ENCODE data around the gene GOLGA8T.
"Not testable (repeated sequence)": the region's sequence is repeated elsewhere in the genome, so short reads cannot be mapped to it uniquely, and the experiment has no call there.

GOLGA8T gene, protein sequence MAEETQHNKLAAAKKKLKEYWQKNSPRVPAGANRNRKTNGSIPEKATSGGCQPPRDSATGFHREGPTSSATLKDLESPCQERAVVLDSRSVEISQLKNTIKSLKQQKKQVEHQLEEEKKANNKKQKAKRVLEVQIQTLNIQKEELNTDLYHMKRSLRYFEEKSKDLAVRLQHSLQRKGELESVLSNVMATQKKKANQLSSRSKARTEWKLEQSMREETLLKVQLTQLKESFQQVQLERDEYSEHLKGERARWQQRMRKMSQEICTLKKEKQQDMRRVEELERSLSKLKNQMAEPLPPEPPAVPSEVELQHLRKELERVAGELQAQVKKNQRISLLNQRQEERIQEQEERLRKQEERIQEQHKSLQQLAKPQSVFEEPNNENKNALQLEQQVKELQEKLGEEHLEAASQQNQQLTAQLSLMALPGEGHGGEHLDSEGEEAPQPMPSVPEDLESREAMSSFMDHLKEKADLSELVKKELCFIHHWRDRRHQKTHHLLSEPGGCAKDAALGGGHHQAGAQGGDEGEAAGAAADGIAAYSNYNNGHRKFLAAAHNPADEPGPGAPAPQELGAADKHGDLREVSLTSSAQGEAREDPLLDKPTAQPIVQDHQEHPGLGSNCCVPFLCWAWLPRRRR

DNA sequence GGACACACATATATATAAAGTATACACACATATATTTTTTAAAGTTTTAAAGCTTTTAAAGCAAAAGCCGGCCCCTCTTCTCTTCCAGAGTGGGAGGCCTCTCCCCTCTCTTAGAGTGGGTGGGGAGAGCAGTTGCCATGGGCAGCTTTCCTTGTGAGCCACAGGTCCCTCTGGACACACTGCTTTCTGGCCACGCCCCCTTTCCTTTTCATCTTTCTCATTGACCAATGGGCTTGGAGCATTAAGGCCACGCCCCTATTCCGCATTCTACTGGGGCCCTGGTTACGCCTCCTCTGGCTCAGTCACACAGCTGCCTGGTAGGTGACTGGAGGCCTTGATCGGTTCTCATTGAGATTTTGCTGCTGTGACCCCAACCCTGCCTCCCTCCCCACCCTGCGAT, at the start of gene GOLGA8T:
TSS of gene GOLGA8T (plus strand) at position 301 of the 400 bp plus-strand sequence. CDS start at position 399, 98 bp downstream.
- not testable (repeated sequence) for H3K27ac ChIP-seq

DNA sequence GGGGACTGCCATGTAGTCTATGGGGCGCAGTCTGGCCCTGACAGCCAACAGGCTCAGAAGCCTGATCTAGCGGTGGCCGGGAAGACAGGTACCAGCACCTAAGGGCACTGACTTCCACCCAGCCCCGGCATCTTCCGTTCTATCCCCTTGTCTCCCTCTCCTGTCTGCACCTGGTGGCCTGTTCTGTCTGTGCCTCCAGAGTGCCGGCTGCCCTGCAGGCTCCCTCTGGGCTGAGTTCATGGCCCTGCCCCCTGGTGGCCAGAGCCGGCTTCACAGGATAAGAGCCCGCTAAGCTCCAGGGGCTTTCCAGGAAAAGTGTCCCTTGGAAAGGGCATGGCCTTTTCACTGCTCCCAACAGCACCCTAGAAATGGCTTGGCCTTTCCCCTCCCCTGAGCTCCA, 37.0 kb upstream of the GOLGA8T start:
- H3K27ac ChIP-seq, result not testable (repeated sequence)

DNA sequence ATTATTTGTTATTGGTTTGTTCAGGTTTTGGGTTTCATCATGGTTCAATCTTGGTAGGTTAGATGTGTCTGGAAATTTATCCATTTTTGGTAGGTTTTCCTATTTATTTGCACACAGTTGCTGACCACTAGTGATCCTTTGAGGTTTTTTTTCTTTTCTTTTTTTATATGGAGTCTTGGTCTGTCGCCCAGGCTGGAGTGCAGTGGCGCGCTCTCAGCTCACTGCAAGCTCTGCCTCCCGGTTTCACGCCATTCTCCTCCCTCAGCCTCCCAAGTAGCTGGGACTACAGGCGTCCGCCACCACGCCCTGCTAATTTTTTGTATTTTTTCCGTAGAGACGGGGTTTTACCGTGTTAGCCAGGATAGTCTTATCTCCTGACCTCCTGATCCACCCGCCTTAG, 32.0 kb upstream of the GOLGA8T start:
- H3K27ac ChIP-seq, result not testable (repeated sequence)

DNA sequence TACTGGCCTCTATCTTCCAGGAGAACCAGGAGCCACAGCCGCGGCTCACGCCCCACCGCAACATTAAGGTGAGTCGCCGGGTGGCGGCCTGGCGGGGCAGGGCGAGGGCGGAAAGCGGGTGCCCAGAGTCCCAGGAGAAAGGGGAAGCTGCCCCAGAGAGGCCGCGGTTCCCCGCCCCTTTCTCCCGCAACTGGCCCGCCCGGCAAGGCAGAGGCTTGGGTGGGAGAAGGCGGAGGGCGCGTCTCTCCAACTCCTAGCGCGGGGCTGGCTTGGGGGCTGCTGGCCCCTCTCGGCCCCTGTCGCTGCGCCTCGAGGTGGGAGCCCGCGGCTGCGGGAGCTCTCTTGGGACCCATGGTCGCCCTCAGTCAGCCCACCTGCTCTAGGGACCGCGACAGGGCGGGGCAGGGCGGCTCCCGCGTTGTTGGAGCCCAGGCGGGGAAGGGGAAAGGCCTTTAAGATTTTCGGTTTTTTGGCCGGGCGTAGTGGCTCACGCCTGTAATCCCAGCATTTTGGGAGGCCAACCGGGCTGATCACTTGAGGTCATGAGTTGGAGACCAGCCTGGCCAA, 30.8 kb upstream of the GOLGA8T start:
- not testable (repeated sequence) for H3K27ac ChIP-seq

DNA sequence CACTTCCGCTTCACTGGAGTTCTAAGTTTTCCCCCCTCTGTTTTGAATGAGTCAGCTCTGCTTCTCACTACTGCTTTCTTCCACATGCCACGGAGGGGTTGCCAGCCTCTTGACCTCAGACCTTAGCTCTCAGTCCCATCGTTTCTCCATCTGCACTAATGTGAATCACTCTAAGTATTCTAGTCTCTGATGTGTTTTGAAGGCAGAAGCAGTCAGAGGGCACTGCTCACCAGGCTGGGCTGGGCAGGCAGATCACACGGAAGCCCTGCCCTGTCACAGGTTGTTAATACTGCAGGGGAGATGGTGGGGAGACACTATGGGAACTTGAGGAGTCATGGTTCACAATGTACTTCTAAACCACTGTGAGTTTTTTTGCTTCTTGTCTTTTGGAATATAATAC, 24.3 kb upstream of the GOLGA8T start:
- not testable (repeated sequence) for H3K27ac ChIP-seq

DNA sequence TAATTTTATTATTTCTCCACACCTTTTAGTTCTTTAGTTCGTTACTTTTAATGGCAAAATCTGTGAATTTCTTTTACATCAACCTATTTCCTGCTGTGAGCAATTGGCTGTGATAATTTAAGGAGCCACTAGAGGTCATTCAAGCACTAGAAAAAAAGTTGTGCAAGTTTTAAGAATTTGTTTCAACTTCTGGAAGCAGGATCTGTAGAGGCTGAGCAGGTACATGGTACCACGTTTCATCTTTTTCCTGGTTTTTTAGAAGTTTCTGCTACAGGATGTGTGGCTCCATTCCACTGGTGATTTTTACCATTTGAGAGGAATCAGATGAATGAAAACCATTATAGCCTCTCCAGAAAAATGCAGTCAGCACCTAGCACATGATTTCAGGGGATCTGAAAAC, 4.8 kb upstream of the GOLGA8T start:
- not testable (repeated sequence) for H3K27ac ChIP-seq
- TF ChIP-seq, protein P1, sequence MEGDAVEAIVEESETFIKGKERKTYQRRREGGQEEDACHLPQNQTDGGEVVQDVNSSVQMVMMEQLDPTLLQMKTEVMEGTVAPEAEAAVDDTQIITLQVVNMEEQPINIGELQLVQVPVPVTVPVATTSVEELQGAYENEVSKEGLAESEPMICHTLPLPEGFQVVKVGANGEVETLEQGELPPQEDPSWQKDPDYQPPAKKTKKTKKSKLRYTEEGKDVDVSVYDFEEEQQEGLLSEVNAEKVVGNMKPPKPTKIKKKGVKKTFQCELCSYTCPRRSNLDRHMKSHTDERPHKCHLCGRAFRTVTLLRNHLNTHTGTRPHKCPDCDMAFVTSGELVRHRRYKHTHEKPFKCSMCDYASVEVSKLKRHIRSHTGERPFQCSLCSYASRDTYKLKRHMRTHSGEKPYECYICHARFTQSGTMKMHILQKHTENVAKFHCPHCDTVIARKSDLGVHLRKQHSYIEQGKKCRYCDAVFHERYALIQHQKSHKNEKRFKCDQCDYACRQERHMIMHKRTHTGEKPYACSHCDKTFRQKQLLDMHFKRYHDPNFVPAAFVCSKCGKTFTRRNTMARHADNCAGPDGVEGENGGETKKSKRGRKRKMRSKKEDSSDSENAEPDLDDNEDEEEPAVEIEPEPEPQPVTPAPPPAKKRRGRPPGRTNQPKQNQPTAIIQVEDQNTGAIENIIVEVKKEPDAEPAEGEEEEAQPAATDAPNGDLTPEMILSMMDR (conservative IDR thresholded peaks at IDR 0.05), result peak; percentile 9; the same call in 1 of the 2 replicates

DNA sequence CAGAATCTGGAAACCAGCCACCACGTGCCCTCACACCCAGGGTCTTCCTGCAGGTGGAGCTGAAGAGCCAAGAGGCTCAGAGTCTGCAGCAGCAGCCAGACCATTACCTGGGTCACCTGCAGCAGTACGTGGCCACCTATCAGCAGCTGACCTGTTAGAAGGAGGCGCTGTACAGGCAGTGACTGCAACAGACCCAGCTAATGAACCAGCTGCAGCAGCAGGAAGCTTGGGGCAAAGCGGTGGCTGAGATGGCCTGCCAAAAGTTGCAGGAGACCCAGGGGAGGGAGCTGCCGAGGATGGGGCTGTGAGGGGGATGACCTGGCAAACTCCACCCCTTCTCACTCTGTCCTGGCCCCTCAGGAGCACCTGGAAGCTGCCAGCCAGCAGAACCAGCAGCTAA, 8.4 kb downstream of the GOLGA8T start:
- TF ChIP-seq, protein P1 (conservative IDR thresholded peaks at IDR 0.05), result peak; percentile 19
- not testable (repeated sequence) for H3K27ac ChIP-seq

DNA sequence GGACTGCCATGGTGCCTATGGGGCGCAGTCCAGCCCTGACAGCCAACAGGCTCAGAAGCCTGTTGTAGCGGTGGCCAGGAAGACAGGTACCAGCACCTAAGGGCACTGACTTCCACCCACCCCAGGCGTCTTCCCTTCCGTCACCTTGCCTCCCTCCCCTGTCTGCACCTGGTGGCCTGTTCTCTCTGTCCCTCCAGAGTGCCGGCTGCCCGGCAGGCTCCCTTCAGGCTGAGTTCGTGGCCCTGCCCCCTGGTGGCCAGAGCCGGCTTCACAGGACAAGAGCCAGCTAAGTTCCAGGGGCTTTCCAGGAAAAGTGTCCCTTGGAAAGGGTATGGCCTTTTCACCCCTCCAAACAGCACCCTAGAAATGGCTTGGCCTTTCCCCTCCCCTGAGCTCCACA, 15.0 kb downstream of the GOLGA8T start:
- H3K27ac ChIP-seq, result not testable (repeated sequence)

DNA sequence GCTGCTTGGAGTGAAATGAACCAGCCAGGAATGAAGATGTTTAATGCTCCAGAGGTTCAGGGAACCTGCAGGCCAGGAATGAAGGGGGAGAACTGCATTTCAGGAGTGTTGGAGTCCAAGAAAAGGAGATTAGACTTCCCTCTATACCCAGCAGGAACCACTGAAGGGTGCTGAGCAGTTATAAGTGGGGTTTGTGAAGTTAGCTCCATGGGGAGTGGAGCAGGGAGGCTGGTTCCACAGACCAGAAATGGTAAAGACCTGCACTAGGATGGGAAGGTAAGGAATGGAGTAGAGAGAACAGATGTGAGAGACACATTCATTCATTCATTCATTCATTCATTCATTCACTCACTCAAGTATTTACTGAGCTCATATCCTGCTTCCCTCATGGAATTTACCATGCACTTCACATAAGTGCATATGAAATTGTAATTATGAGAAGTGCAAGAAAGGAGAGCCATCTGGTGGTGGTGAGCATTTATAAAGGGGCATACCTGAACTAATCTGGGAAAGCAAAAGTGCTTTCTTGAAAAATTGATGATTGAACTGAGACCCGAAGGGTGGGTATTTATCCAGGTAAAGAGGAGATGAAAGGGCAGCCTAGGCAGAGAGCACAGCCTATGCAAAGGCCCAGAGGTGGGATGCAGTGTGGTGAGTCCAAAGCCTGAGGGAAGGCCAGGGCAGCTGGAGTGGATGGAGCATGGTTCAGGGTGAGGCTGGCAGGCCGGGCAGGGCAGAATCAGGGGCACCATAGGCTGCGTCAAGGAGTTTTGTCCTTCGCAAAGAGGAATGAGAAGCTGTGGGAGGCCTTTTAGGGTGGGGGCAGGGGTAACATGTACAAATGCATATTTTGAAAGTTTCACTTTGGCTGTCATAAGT, 27.9 kb downstream of the GOLGA8T start:
- TF ChIP-seq, protein P1 (conservative IDR thresholded peaks at IDR 0.05), result 0 out of 2 replicates have a peak, but pooled peaks have one; percentile 5

DNA sequence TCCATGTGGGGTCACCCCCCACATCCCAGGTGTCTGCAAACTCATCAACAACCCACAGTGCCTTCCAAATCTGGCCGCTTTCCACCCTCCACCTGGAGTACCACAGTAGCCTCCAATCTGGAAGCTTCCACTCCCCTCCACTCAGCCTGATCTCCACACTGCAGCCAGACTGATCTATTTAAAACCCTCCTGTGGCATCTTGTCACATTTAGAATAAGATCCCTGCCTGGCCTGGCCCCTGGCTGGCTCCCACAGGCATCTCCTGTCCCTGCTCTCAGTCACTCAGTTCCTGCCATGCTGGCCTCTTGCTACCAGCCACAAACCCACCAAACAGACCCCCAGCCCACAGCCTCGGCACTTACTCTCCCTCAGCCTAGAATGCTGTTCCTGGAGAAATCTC, 28.9 kb downstream of the GOLGA8T start:
- not testable (repeated sequence) for H3K27ac ChIP-seq

More for the DNA sequence above, 27.9 kb downstream of the GOLGA8T start:
- H3K27ac ChIP-seq, result not testable (repeated sequence)

DNA sequence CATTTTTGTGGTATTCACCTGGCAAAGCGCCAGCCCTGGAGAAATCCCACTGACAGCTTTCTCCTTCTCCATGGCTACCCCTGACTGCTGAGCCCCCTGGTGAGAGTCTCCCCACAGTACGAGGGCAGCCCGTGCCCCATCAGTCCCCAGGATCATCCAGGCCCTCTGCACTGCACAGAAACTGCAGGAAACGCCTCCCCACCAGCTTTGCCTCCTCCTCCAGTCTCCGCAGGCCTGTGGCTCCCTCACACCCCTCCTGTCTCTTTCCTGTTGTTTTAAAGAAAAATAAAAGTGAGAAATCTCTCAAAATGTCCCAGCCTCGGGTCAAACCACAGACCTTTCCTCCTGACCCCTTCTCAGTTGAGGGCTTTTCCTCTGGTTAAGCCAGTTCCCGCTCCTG, 29.4 kb downstream of the GOLGA8T start:
- not testable (repeated sequence) for H3K27ac ChIP-seq

DNA sequence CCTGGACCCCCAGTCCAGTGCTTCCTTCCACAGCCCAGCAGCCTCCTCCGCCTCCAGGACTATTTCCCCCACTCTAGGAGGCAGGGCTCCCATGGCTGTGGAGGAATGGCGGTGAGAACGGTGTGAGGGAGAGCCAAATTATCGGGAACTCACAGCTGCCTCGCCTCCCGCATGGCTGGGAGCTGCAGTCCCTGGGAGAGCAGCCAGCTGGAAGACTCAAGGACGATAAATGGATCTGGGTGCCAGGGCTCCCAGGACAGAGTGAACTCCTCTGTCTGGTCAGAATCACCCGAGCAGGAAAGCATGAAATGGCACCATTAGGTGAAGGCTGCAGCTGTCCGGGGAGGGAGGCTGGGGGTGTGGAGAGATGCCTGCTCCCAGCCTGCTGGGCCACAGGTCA, 32.6 kb downstream of the GOLGA8T start:
- H3K27ac ChIP-seq, result not testable (repeated sequence)

DNA sequence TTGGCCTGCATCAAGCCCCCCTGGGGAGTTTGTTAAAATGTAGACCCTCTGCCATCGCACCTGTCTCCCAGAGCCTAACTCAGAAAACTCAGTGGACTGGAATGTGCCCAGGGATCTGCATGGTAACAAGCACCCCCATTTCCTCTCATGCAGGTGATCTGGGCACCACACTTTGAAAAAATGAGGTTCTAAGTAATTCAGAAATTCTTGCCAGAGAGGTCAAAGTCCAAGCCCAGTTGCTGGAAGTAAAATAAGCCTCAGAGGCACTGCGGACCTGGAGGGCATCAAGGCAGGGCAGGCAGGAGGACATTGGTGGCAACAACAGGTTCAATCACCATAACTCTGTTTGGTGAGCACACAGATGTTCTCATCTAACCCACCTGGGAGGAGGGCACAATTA, 33.0 kb downstream of the GOLGA8T start:
- H3K27ac ChIP-seq, result not testable (repeated sequence)

DNA sequence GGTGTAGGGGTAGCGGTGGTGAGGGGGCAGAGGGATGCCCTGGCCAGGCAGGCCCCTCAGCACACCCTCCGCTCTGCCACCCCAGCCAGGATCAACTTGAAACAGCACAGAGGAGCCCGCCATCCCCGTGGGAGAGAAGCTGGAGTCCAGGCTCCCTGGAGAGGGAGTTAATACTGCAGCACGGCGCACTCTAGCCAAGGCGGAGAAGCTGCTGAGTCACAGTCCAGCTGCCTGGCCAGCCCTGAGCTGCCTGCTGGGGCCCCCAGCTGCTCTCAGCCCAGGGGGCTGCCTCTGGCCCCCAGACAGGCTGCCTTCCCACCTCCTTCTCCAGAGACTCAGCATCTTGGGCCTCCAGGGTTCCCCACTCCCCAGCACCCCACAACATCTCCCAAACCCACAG, 36.6 kb downstream of the GOLGA8T start:
- not testable (repeated sequence) for H3K27ac ChIP-seq
